ENCODE data around the gene LBR.

GRCh38 chr1:225427235-225428067 is at the start of gene LBR:
- no peak for TF ChIP-seq POLR2A (IDR thresholded peaks at IDR 0.05)
- peak in 1 of 12 donors; percentile 11 for TF ChIP-seq CTCF (IDR thresholded peaks at IDR 0.05)

Data from heart left ventricle (tissue), 13 donors.